SU-DHL-6 (cell line): ENCODE measurements around the gene MINDY1.

Experiments
- CTCF ChIP-seq: fragments of 200-600 bp; sonication (generic); IDR thresholded peaks from one replicate; pipeline ENCODE4 v1.5.1; 2017; ENCODE audit warnings: antibody characterized with exemption, mild to moderate bottlenecking, low read length, moderate library complexity; ENCODE audit not compliant: insufficient read depth, poor library complexity, severe bottlenecking
- EZH2phosphoT487 ChIP-seq: fragments of 200-600 bp; sonication (generic), shearing (Covaris generic); conservative IDR thresholded peaks from 2 replicates; pipeline ENCODE4 v1.6.1; 2018; ENCODE audit warnings: mild to moderate bottlenecking, antibody characterized with exemption, low read length, moderate library complexity, mixed read lengths

GRCh38 chr1:150995896-150996295, 10.8 kb downstream of the MINDY1 start:
- peak; percentile 54 for TF ChIP-seq CTCF
- no peak for TF ChIP-seq EZH2phosphoT487
